KMS-11 (cell line): ENCODE results near the gene SLC19A1.

Source experiments
- H2AFZ ChIP-seq: fragments of 200-600 bp; sonication (generic); 2 replicates; pipeline ENCODE4 v1.6.1; 2016; ENCODE audit warnings: antibody characterized with exemption, mixed run types, low read depth
- H3K27ac ChIP-seq: fragments of 200-600 bp; sonication (generic); 2 replicates; pipeline ENCODE4 v1.6.1; 2016; ENCODE audit warnings: mild to moderate bottlenecking, mixed run types
- H3K27me3 ChIP-seq: fragments of 200-600 bp; sonication (generic); 2 replicates; pipeline ENCODE4 v1.6.1; 2017; ENCODE audit warnings: mild to moderate bottlenecking, low read depth, mixed run types, moderate library complexity; ENCODE audit not compliant: insufficient read depth
- H3K36me3 ChIP-seq: fragments of 200-600 bp; sonication (generic); 2 replicates; pipeline ENCODE4 v1.6.1; 2017; ENCODE audit warnings: mild to moderate bottlenecking, mixed run types; ENCODE audit not compliant: insufficient read depth
- H3K4me1 ChIP-seq: fragments of 200-600 bp; sonication (generic); 2 replicates; pipeline ENCODE4 v1.6.1; 2016; ENCODE audit warnings: mild to moderate bottlenecking, low read depth, mixed run types; ENCODE audit not compliant: poor library complexity, severe bottlenecking
- H3K4me2 ChIP-seq: fragments of 200-600 bp; sonication (generic); 2 replicates; pipeline ENCODE4 v1.7.0; 2016; ENCODE audit warnings: mild to moderate bottlenecking, mixed run types
- H3K4me3 ChIP-seq: fragments of 200-600 bp; sonication (generic); IDR thresholded peaks from 2 replicates; pipeline ENCODE4 v1.6.1; 2017; ENCODE audit warnings: low read depth, low read length, mixed read lengths; ENCODE audit not compliant: insufficient read depth
- H3K79me2 ChIP-seq: fragments of 200-600 bp; sonication (generic); 2 replicates; pipeline ENCODE4 v1.6.1; 2016; ENCODE audit warnings: low read depth, mixed run types; ENCODE audit not compliant: insufficient read depth
- H3K9ac ChIP-seq: fragments of 200-600 bp; sonication (generic); 2 replicates; pipeline ENCODE4 v1.6.1; 2016; ENCODE audit warnings: mild to moderate bottlenecking, mixed run types
- H4K20me1 ChIP-seq: fragments of 200-600 bp; sonication (generic); 2 replicates; pipeline ENCODE4 v1.6.1; 2016; ENCODE audit warnings: mild to moderate bottlenecking, mixed run types; ENCODE audit not compliant: insufficient read depth
- TF ChIP-seq, protein P1 (sequence below): fragments of 200-600 bp; sonication (generic); conservative IDR thresholded peaks from 2 replicates; pipeline ENCODE4 v1.6.1; 2017; ENCODE audit warnings: low read depth, mild to moderate bottlenecking, antibody characterized with exemption, low read length, moderate library complexity, mixed read lengths

The SLC19A1 gene

GRCh38 chr21:45508607-45509565, 33.4 kb downstream of the SLC19A1 start:
- Histone ChIP-seq H2AFZ (no peak overlapping the region), H3K9ac (no peak overlapping the region), H3K27ac (no peak overlapping the region), H3K4me1 (no peaks in the 10 kb centered on the region), H3K27me3 (peaks cover 31% of the 10 kb centered on the region; the same call in 1 of the 2 replicates), H3K4me3 (no peak overlapping the region), H3K4me2 (no peak overlapping the region), H4K20me1 (no peaks in the 10 kb centered on the region), H3K79me2 (no peaks in the 10 kb centered on the region), H3K36me3 (no peaks in the 10 kb centered on the region)
- TF ChIP-seq, protein P1, sequence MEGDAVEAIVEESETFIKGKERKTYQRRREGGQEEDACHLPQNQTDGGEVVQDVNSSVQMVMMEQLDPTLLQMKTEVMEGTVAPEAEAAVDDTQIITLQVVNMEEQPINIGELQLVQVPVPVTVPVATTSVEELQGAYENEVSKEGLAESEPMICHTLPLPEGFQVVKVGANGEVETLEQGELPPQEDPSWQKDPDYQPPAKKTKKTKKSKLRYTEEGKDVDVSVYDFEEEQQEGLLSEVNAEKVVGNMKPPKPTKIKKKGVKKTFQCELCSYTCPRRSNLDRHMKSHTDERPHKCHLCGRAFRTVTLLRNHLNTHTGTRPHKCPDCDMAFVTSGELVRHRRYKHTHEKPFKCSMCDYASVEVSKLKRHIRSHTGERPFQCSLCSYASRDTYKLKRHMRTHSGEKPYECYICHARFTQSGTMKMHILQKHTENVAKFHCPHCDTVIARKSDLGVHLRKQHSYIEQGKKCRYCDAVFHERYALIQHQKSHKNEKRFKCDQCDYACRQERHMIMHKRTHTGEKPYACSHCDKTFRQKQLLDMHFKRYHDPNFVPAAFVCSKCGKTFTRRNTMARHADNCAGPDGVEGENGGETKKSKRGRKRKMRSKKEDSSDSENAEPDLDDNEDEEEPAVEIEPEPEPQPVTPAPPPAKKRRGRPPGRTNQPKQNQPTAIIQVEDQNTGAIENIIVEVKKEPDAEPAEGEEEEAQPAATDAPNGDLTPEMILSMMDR, result no peak

- Histone ChIP-seq H3K36me3 (no peaks in the 10 kb centered on the region), H3K9ac (no peak overlapping the region), H3K4me3 (no peak overlapping the region), H3K27ac (no peak overlapping the region), H2AFZ (no peak overlapping the region), H3K4me2 (no peak overlapping the region), H4K20me1 (no peaks in the 10 kb centered on the region), H3K79me2 (no peaks in the 10 kb centered on the region), H3K27me3 (peaks cover 33% of the 10 kb centered on the region; the same call in 1 of the 2 replicates), H3K4me1 (no peaks in the 10 kb centered on the region)
- TF ChIP-seq, protein P1, result no peak
Observed at GRCh38 chr21:45507888-45508508, 34.2 kb downstream of the SLC19A1 start.

DNA sequence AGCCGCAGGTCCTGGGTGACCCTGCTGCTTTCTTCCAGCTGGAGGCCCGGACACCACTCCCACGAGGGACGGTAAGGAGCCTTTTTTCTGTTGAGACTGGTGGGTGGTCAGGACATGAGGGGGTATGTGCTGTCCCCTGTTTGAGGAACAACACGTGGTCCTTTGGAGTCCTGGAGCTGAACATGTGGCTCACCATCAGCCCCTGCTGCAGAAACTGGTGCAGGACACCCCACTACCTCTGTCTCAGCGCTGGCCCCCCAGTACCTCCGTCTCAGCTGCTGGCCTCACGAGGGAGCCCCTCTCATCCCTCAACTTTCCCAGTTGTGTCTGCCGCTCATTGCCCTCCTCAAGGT, 34.7 kb downstream of the SLC19A1 start:
- Histone ChIP-seq H3K4me3 (no peak overlapping the region), H3K27ac (no peak overlapping the region), H3K9ac (no peak overlapping the region), H4K20me1 (no peaks in the 10 kb centered on the region), H3K4me2 (no peak overlapping the region), H2AFZ (no peak overlapping the region), H3K79me2 (no peaks in the 10 kb centered on the region), H3K4me1 (no peaks in the 10 kb centered on the region), H3K27me3 (peaks cover 33% of the 10 kb centered on the region; the same call in 1 of the 2 replicates), H3K36me3 (no peaks in the 10 kb centered on the region)
- TF ChIP-seq, protein P1, result no peak

GRCh38 chr21:45506836-45507522, 35.3 kb downstream of the SLC19A1 start:
- Histone ChIP-seq H3K4me2 (no peak overlapping the region), H3K79me2 (no peaks in the 10 kb centered on the region), H3K4me1 (no peaks in the 10 kb centered on the region), H3K27ac (no peak overlapping the region), H3K9ac (no peak overlapping the region), H3K27me3 (peaks cover 33% of the 10 kb centered on the region; the same call in 1 of the 2 replicates), H4K20me1 (no peaks in the 10 kb centered on the region), H2AFZ (no peak overlapping the region), H3K36me3 (no peaks in the 10 kb centered on the region), H3K4me3 (no peak overlapping the region)
- TF ChIP-seq, protein P1, result no peak
